HCT116 (cell line): Measurements from ENCODE around the gene COASY. TPM values are rescaled to one million over a fixed set of nuclear protein-coding genes. Genes with fewer than 3 reads are reported as not detected.

Source experiments
- ATAC-seq: fragments of 200-7000 bp; cut with Tn5 transposase; 2 replicates; pipeline ENCODE4 v1.9.1; 2020; ENCODE audit warnings: mild to moderate bottlenecking, moderate library complexity
- BruUV-seq: library from RNA; stranded (reverse); fragments of 400-500 nt; replicated peaks from 2 replicates; lab custom pipeline; 2021; lab: Mats Ljungman, UMichigan
- CTCF ChIA-PET: fragments of 300-600 bp; sonication (Branson Sonifier 250); formaldehyde crosslinking; loops from one replicate; lab custom pipeline; 2021; ENCODE audit warnings: antibody characterized with exemption; lab: Charles Lee
- POLR2A ChIA-PET: fragments of 300-600, 350-600 bp; sonication (Branson Sonifier 250); formaldehyde crosslinking; loops from one replicate; lab custom pipeline; 2021; ENCODE audit warnings: antibody characterized with exemption; lab: Charles Lee
- RAD21 ChIA-PET, 2 experiments: fragments of 300-600 bp; sonication (Branson Sonifier 250); formaldehyde crosslinking; loops; one replicate each; lab custom pipeline; 2023; ENCODE audit warnings: low total read pairs in 2 of 2; ENCODE audit not compliant: uncharacterized antibody in 2 of 2, unreplicated experiment in 2 of 2, low non-redundant PET in 1 of 2; lab: Charles Lee
- DNase-seq: peaks from one replicate; pipeline ENCODE4 v3.0.0-alpha.2; 2010; ENCODE audit warnings: low read depth, low spot score
- H2AFZ ChIP-seq: fragments of 200-600 bp; shearing (Covaris generic), sonication (generic); 2 replicates; pipeline ENCODE4 v1.6.1; 2017; ENCODE audit warnings: low read depth, mixed run types, mixed read lengths, antibody characterized with exemption, low read length; ENCODE audit not compliant: poor library complexity, severe bottlenecking
- H3K27ac ChIP-seq: 2 replicates; pipeline ENCODE4 v1.5.1; 2012; ENCODE audit warnings: low read depth, low read length
- H3K27me3 ChIP-seq: fragments of 200-600 bp; sonication (generic); 2 replicates; pipeline ENCODE4 v1.6.1; 2016; ENCODE audit warnings: mixed run types, low read length, mixed read lengths; ENCODE audit not compliant: insufficient read depth
- H3K36me3 ChIP-seq, 2 experiments: fragments of 200-500 bp in 1 of 2; fragments of 200-600 bp in 1 of 2; sonication (Bioruptor generic) in 1 of 2; sonication (generic) in 1 of 2; 2 replicates each; pipeline versions ENCODE4 v1.5.1 to v1.6.1; 2014 to 2016; ENCODE audit warnings: low read length in 2 of 2, inconsistent platforms in 1 of 2, mixed read lengths in 1 of 2, mixed run types in 1 of 2; ENCODE audit not compliant: insufficient read depth in 2 of 2, control insufficient read depth in 1 of 2
- H3K4me1 ChIP-seq, 2 experiments: fragments of 200-600 bp in 1 of 2; sonication (generic) in 1 of 2; 2 replicates each; pipeline versions ENCODE4 v1.5.1 to v1.6.1; 2012 to 2017; ENCODE audit warnings: low read length in 2 of 2, inconsistent platforms in 1 of 2, mild to moderate bottlenecking in 1 of 2, mixed read lengths in 1 of 2, mixed run types in 1 of 2, moderate library complexity in 1 of 2; ENCODE audit not compliant: insufficient read depth in 2 of 2, control insufficient read depth in 1 of 2
- H3K4me2 ChIP-seq: fragments of 200-600 bp; sonication (generic); 2 replicates; pipeline ENCODE4 v1.6.1; 2017; ENCODE audit warnings: mixed run types, low read length, mixed read lengths
- H3K4me3 ChIP-seq, 2 experiments: fragments of 200-600 bp in 1 of 2; sonication (generic) in 1 of 2; replicated peaks in 1 of 2; 2 replicates each; pipeline ENCODE4 v1.5.1; 2011 to 2016; ENCODE audit warnings: low read length in 2 of 2, control low read depth in 1 of 2, low read depth in 1 of 2, mild to moderate bottlenecking in 1 of 2, mixed read lengths in 1 of 2, mixed run types in 1 of 2
- H3K79me2 ChIP-seq: fragments of 200-600 bp; sonication (generic); 2 replicates; pipeline ENCODE4 v1.6.1; 2017; ENCODE audit warnings: mild to moderate bottlenecking, mixed run types, low read length, moderate library complexity, mixed read lengths; ENCODE audit not compliant: insufficient read depth
- H3K9ac ChIP-seq: fragments of 200-600 bp; sonication (generic); 2 replicates; pipeline ENCODE4 v1.6.1; 2016; ENCODE audit warnings: low read length, mixed read lengths
- H3K9me2 ChIP-seq: fragments of 200-600 bp; sonication (generic), shearing (Covaris generic); 2 replicates; pipeline ENCODE4 v1.6.1; 2017; ENCODE audit warnings: mixed run types, mild to moderate bottlenecking, moderate library complexity; ENCODE audit not compliant: insufficient read depth
- H3K9me3 ChIP-seq, 2 experiments: fragments of 200-500 bp in 1 of 2; fragments of 200-600 bp in 1 of 2; sonication (Bioruptor generic) in 1 of 2; sonication (generic) in 1 of 2; 2 replicates each; pipeline ENCODE4 v1.6.1; 2014 to 2017; ENCODE audit warnings: low read length in 2 of 2, mixed read lengths in 2 of 2, inconsistent platforms in 1 of 2, low read depth in 1 of 2, mild to moderate bottlenecking in 1 of 2, mixed run types in 1 of 2, moderate library complexity in 1 of 2; ENCODE audit not compliant: control insufficient read depth in 1 of 2, insufficient read depth in 1 of 2
- H4K20me1 ChIP-seq: fragments of 200-600 bp; sonication (generic), shearing (Covaris generic); 2 replicates; pipeline ENCODE4 v1.6.1; 2017; ENCODE audit warnings: mixed run types, mild to moderate bottlenecking, moderate library complexity; ENCODE audit not compliant: insufficient read depth
- CBX3 ChIP-seq: IDR thresholded peaks from 2 replicates; pipeline ENCODE4 v1.6.1; 2012; ENCODE audit warnings: low read depth
- CEBPB ChIP-seq: IDR thresholded peaks from 2 replicates; pipeline ENCODE4 v1.6.1; 2012; ENCODE audit warnings: low read depth
- EGR1 ChIP-seq: IDR thresholded peaks from 2 replicates; pipeline ENCODE4 v1.6.1; 2012; ENCODE audit warnings: low read depth
- EZH2 ChIP-seq: fragments of 200-600 bp; sonication (generic); IDR thresholded peaks from 2 replicates; pipeline ENCODE4 v1.6.1; 2017; ENCODE audit warnings: antibody characterized with exemption, mixed run types
- EZH2phosphoT487 ChIP-seq: fragments of 200-600 bp; IDR thresholded peaks from 2 replicates; pipeline ENCODE4 v1.6.1; 2018; ENCODE audit warnings: antibody characterized with exemption, borderline replicate concordance
- JUND ChIP-seq: IDR thresholded peaks from 2 replicates; pipeline ENCODE4 v1.6.1; 2012
- POLR2A ChIP-seq: IDR thresholded peaks from 2 replicates; pipeline ENCODE4 v1.7.0; 2011; ENCODE audit warnings: borderline replicate concordance; ENCODE audit not compliant: insufficient read depth, insufficient read length; ENCODE audit errors: extremely low read depth
- RAD21 ChIP-seq: IDR thresholded peaks from 2 replicates; pipeline ENCODE4 v1.6.1; 2012; ENCODE audit warnings: low read depth, mild to moderate bottlenecking
- intact Hi-C: fragments of 100-400 bp; cut with micrococcal nuclease; formaldehyde crosslinking; loops from 2 replicates; pipeline ENCODE4 v1.10.0; 2022
- total RNA-seq: library from RNA; stranded (reverse); gene quantifications from one replicate; pipeline ENCODE4 v1.2.1, GENCODE V29; 2021; ENCODE audit not compliant: unreplicated experiment
- TF ChIP-seq, protein P1 (sequence below), 3 experiments: fragments of 200-600 bp in 1 of 3; sonication (generic) in 1 of 3; IDR thresholded peaks in 2 of 3; conservative IDR thresholded peaks in 1 of 3; 2 replicates each; pipeline ENCODE4 v1.5.1; 2012 to 2017; ENCODE audit warnings: low read depth in 2 of 3, low read length in 2 of 3, antibody characterized with exemption in 1 of 3, borderline replicate concordance in 1 of 3, control low read depth in 1 of 3, mild to moderate bottlenecking in 1 of 3, mixed read lengths in 1 of 3, mixed run types in 1 of 3, moderate library complexity in 1 of 3; ENCODE audit not compliant: insufficient read depth in 1 of 3
- TF ChIP-seq, protein P2 (sequence below): IDR thresholded peaks from 2 replicates; pipeline ENCODE4 v1.6.1; 2012

Gene COASY
- total RNA-seq, 1 experiment from 2014 or later = 137 TPM

DNA sequence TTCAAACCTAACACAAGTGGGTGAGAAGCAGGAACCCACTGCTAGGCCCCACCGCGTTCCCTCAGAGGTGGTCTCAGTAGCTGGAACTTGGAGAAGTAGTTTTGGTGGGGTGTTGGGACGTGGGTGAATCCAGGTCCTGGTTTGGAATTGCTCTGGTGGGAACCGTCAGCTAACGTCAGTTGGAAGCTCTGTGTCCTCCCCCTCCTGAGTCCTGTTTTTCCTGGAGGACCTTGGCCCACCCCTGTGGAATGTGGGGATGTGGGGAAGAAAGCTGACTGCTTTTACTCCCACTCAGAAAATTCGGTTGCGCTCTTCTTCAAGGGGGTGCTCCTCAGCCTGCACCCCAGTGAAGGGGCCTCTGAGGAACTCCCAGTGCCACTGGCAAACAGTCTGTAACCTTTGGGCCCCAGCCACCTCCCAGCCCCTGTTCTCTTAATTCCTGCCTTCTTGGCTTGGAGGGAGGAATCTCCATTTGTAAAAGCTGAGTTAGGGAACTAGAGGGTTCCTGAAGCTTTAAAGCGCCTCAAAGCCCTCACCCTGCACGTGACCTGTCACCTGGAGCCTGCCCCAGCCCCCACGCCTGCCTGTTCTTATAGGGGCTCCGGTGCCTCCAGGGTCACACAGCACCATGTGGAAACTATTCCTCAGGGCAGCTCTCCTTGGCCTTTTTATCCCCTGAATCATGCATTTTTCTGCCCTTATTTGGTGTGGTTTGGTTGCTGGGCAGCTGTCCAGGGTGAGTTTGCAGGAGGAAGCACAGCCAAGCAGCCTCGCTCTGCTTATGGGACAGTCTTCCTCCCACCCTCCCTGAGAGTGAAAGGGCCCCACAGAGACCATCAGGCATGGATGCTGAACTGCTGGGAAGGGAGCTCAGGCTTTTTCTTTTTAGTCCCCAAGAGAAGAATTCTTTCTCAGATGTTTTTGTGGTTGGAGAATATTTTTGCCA is 42.1 kb upstream of the COASY start (continued):
- TF ChIP-seq EZH2 (no peak), EGR1 (peak; percentile 49; the same call in 1 of the 2 replicates), EZH2phosphoT487 (no peak), JUND (peak; percentile 94), RAD21 (no peak), CBX3 (peak; percentile 72; the same call in 1 of the 2 replicates), POLR2A (no peak), CEBPB (no peak)

DNA sequence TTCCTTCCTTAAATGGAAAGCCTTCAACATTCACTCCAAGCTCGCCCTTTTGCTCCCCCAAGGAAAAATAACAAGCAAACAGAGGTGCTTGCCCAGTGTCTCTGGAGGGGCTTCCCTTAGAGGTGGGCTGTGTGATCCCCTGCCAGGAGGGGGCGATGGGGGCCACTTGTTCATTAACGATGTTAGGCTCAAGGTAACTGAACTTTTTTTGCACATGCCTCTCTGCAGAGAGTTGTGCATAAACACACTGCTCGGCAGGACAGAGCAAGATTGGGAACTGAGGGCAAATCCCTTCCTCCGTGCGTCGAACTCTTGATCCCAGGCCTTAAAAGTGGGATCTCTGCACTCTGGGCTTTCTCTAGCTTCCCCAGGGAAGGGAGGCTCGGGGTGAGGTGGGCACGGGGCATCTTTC is 41.4 kb upstream of the COASY start:
- TSS peak; percentile 37 for BruUV-seq
- Histone ChIP-seq H3K9ac (peak overlapping the region; percentile 63), H3K4me1 (peaks cover 44 to 70% of the 10 kb centered on the region in 2 experiments), H4K20me1 (no peaks in the 10 kb centered on the region), H3K9me3 (no peaks in the 10 kb centered on the region), H3K36me3 (peaks cover 3 to 5% of the 10 kb centered on the region in 2 experiments; a peak in 2 of 4 replicates), H3K27me3 (no peaks in the 10 kb centered on the region), H3K4me2 (peak overlapping the region; percentile 78), H3K9me2 (no peaks in the 10 kb centered on the region), H3K4me3 (peak overlapping the region in 1 of 2 experiments; percentile 35; a peak in 2 of 4 replicates), H3K27ac (peak overlapping the region; percentile 93), H3K79me2 (no peaks in the 10 kb centered on the region), H2AFZ (no peak overlapping the region)
- no peak for DNase-seq
- CTCF ChIA-PET = interaction anchor here (1.3 to 2.3 kb wide), 2 partner anchors 114 to 199 kb away, joined by 3 to 8 read pairs; no protein-coding TSS in a partner anchor
- RAD21 ChIA-PET = interaction anchor here (0.6 to 1.1 kb wide), 2 partner anchors 111 to 796 kb away, joined by 3 to 5 read pairs; no protein-coding TSS in a partner anchor
- POLR2A ChIA-PET = interaction anchor here (1.1 to 4.6 kb wide), 5 partner anchors 10 to 111 kb away, joined by 3 to 28 read pairs (median 7); partner anchors contain the start of genes CAVIN1 and NAGLU
- ATAC-seq = peak; percentile 12
- intact Hi-C loops = loop anchor here (10.0 kb wide), 1 partner anchor 496 kb away; the partner anchor contains the start of gene NKIRAS2
- TF ChIP-seq RAD21 (no peak; the same call in 1 of the 2 replicates), CBX3 (no peak), EZH2phosphoT487 (no peak)
- TF ChIP-seq, protein P1, sequence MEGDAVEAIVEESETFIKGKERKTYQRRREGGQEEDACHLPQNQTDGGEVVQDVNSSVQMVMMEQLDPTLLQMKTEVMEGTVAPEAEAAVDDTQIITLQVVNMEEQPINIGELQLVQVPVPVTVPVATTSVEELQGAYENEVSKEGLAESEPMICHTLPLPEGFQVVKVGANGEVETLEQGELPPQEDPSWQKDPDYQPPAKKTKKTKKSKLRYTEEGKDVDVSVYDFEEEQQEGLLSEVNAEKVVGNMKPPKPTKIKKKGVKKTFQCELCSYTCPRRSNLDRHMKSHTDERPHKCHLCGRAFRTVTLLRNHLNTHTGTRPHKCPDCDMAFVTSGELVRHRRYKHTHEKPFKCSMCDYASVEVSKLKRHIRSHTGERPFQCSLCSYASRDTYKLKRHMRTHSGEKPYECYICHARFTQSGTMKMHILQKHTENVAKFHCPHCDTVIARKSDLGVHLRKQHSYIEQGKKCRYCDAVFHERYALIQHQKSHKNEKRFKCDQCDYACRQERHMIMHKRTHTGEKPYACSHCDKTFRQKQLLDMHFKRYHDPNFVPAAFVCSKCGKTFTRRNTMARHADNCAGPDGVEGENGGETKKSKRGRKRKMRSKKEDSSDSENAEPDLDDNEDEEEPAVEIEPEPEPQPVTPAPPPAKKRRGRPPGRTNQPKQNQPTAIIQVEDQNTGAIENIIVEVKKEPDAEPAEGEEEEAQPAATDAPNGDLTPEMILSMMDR (IDR thresholded peaks at IDR 0.05 in 2 of 3, conservative IDR thresholded peaks at IDR 0.05 in 1 of 3; ENCODE audit: borderline replicate concordance in 1 of 3, insufficient read depth in 1 of 3, low read depth in 2 of 3, low read length in 2 of 3) = peak in 2 of 3 experiments; percentile 49 to 64; a peak in 4 of 6 replicates
- TF ChIP-seq, protein P2, sequence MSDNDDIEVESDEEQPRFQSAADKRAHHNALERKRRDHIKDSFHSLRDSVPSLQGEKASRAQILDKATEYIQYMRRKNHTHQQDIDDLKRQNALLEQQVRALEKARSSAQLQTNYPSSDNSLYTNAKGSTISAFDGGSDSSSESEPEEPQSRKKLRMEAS = no peak
